ENCODE measurements around the gene CTNNA2. TPM values are rescaled to one million over a fixed set of nuclear protein-coding genes. Genes with fewer than 3 reads are reported as not detected.

The CTNNA2 gene
- total RNA-seq, 2 donors from 2014 or later = not detected

DNA sequence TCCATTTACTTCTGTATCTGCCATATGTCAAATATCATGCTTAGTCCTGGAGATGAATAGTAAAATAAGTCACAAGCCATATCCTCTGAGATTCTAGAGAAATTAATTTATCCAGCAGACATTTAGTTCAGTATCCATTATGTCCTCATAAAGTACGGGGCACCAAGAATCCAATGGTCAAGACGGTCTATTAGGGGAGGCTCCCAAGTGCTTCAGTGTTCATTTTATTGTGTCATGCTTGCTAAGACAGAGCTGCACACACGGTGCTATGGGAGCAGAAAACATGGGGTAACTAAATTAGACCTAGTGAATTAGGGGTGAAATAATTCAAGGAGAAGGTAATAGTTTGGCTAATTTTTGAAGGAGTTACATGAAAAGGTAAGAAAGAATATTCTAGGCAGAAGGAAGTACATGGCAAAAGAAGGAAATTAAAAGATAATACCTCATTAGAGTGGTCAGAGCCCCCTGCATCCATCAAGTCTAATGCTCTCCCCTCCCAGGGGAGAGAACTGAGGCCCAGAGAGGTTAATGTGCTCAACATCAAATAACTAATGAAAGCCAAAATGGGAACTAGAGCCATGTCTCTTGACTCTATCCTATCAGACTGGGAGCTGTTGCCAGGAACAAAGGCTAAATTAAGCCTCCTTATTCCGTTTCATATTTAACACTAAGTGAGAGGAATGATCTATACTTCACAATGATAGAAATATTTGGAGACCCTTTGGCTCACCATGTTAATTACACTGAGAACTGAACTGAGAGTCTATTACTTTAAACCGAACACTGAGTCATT is 433.0 kb downstream of the CTNNA2 start:
- TF ChIP-seq CTCF (IDR thresholded peaks at IDR 0.05) = no peak
- Histone ChIP-seq H3K27me3 (no peaks in the 10 kb centered on the region), H3K4me1 (no peaks in the 10 kb centered on the region), H3K36me3 (no peaks in the 10 kb centered on the region), H3K27ac (no peak overlapping the region), H3K4me3 (no peak overlapping the region), H3K9me3 (no peaks in the 10 kb centered on the region)
- no peak for DNase-seq (ENCODE audit: low spot score)

- Histone ChIP-seq H3K36me3 (no peaks in the 10 kb centered on the region), H3K9me3 (no peaks in the 10 kb centered on the region), H3K27ac (no peak overlapping the region), H3K4me1 (no peaks in the 10 kb centered on the region), H3K4me3 (no peak overlapping the region), H3K27me3 (no peaks in the 10 kb centered on the region)
- TF ChIP-seq CTCF (IDR thresholded peaks at IDR 0.05) = no peak
- no peak for DNase-seq (ENCODE audit: low spot score)
Observed at GRCh38 chr2:79947751-79948150, 434.9 kb downstream of the CTNNA2 start.

- H3K27me3 ChIP-seq = no peaks in the 10 kb centered on the region
- no peaks in the 10 kb centered on the region for H3K9me3 ChIP-seq
- no peak for TF ChIP-seq CTCF (IDR thresholded peaks at IDR 0.05)
- no peak overlapping the region for H3K27ac ChIP-seq
- H3K4me3 ChIP-seq = no peak overlapping the region
- H3K4me1 ChIP-seq = no peaks in the 10 kb centered on the region
- H3K36me3 ChIP-seq = no peaks in the 10 kb centered on the region
- DNase-seq (ENCODE audit: low spot score) = no peak
Observed at GRCh38 chr2:79950526-79950925, 437.7 kb downstream of the CTNNA2 start.

DNA sequence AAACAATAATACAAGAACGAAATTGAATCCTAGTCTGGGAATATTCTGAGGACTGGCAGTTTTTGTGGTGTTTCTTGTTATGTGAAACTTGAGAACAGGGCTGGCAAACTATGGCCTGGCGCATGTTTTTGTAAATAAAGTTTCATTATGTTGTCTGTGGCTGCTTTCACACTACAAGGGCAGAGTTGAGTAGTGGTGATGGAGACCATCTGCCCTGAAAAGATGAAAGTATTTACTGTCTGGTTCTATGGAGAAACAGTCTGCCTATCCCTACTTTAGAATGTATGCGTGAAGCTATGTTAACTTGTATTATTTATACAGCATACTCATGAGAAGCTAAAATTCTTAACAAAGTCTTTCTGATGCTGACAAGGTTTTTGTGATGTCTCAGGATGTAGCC is 439.8 kb downstream of the CTNNA2 start:
- H3K27me3 ChIP-seq = no peaks in the 10 kb centered on the region
- TF ChIP-seq CTCF (IDR thresholded peaks at IDR 0.05) = no peak
- no peak overlapping the region for H3K27ac ChIP-seq
- no peaks in the 10 kb centered on the region for H3K36me3 ChIP-seq
- no peak for DNase-seq (ENCODE audit: low spot score)
- H3K9me3 ChIP-seq = no peaks in the 10 kb centered on the region
- H3K4me1 ChIP-seq = no peaks in the 10 kb centered on the region
- H3K4me3 ChIP-seq = no peak overlapping the region

DNA sequence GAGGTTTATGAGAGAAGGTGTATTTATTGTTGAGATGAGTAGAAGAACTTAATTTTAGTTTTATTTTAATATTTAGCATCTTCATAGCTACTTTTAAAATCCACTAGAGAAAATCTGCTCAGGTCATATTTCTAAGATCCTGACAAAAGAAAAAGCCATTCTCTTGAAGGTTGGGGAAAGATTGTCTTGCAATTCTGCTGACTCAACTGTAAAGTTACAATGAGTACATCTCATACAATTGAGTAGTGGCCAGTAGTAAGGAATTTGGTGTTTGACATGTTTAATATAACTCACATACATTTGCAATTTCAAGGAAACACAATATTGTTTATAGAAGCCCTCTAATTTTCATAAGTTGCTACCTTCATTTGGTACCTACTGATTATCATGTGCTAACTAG is 447.2 kb downstream of the CTNNA2 start:
- Histone ChIP-seq H3K9me3 (no peaks in the 10 kb centered on the region), H3K27me3 (no peaks in the 10 kb centered on the region), H3K36me3 (no peaks in the 10 kb centered on the region), H3K4me3 (no peak overlapping the region), H3K27ac (no peak overlapping the region), H3K4me1 (no peaks in the 10 kb centered on the region)
- TF ChIP-seq CTCF (IDR thresholded peaks at IDR 0.05) = no peak
- no peak for DNase-seq (ENCODE audit: low spot score)

DNA sequence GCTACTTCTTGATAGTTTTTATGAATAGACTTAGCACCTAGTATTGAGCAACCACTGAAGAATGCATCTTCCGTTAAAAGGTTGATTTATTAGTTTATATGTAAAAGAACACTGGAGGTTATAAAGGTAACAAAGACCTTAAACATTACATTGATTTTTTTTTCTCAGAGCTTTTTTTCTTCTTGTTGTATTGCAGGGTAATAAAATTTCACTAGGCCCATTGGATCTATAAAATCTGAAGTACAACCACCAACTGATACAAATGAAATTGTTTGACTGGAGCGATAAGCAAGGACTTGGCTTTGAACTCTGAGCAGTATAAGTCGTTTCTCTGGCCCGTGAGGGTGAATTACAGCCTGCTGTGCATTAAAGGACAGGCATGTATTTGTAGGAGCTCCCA is 447.7 kb downstream of the CTNNA2 start:
- Histone ChIP-seq H3K4me1 (no peaks in the 10 kb centered on the region), H3K27ac (no peak overlapping the region), H3K36me3 (no peaks in the 10 kb centered on the region), H3K27me3 (no peaks in the 10 kb centered on the region), H3K9me3 (no peaks in the 10 kb centered on the region), H3K4me3 (no peak overlapping the region)
- TF ChIP-seq CTCF (IDR thresholded peaks at IDR 0.05) = no peak
- DNase-seq (ENCODE audit: low spot score) = no peak

All from right atrium auricular region (tissue), 2 donors.